GM12873 (cell line): ENCODE results near the gene CXXC4.

Experiments used
- TF ChIP-seq, protein P1 (sequence below): IDR thresholded peaks from 2 replicates; pipeline ENCODE4 v1.5.1; 2012; ENCODE audit warnings: low read depth, mild to moderate bottlenecking, moderate library complexity, low read length, control low read depth; ENCODE audit not compliant: insufficient read depth; ENCODE audit errors: missing control alignments

CXXC4 gene

DNA sequence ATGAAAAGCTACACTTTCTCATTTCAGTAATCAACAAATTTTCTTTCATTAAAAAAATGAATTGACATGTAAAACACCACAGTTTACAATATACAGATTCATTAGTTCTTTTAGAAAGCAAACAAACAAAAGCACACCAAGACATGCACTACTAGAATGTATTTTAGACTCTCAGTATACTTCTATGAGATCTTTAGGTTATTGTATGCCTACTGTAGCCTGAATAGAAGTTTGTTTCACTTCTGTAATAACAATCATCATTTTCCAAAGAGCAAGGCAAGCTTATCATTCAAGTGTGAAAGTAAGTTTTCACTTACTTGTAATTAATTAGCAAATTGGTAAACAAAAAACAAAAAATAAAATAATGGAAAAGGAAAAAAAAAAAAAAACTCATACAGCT is 24.9 kb downstream of the CXXC4 start:
- TF ChIP-seq, protein P1, sequence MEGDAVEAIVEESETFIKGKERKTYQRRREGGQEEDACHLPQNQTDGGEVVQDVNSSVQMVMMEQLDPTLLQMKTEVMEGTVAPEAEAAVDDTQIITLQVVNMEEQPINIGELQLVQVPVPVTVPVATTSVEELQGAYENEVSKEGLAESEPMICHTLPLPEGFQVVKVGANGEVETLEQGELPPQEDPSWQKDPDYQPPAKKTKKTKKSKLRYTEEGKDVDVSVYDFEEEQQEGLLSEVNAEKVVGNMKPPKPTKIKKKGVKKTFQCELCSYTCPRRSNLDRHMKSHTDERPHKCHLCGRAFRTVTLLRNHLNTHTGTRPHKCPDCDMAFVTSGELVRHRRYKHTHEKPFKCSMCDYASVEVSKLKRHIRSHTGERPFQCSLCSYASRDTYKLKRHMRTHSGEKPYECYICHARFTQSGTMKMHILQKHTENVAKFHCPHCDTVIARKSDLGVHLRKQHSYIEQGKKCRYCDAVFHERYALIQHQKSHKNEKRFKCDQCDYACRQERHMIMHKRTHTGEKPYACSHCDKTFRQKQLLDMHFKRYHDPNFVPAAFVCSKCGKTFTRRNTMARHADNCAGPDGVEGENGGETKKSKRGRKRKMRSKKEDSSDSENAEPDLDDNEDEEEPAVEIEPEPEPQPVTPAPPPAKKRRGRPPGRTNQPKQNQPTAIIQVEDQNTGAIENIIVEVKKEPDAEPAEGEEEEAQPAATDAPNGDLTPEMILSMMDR: no peak

DNA sequence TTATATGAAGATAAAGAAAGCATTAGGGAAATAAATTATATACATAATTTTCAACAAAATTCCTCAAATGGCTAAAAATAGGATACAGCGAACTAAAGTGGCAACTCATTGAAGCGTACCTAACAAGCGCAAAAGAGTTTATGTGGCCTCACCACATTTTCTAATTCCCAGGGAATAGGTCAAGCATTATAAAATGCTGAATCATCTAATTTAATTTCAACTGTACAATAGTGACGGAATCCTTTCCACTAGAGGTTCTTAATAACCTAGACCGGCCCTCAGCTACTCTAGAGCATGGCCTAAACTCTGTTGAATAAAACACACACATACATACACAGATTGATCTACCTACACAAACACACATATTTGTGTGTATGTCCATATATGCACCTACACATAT is 29.1 kb downstream of the CXXC4 start:
- TF ChIP-seq, protein P1: no peak

DNA sequence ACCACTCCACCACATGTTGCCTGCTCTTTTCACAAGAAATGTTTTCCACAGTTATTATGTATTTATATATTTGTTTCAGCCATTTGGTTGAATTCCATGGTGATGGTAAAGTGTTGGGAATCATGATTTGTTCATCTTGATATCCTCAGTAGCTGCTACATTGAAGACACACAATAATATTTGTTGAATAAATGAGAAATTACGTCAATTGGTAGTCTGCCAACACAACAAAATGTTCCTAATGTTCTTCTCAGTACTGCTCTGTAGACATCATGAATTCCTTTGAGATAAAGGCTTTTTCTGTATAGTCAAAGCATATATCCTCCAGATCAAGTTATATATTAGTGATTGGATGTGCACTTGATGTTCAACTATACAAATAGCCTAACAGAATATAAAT is 29.5 kb downstream of the CXXC4 start:
- TF ChIP-seq, protein P1: no peak

DNA sequence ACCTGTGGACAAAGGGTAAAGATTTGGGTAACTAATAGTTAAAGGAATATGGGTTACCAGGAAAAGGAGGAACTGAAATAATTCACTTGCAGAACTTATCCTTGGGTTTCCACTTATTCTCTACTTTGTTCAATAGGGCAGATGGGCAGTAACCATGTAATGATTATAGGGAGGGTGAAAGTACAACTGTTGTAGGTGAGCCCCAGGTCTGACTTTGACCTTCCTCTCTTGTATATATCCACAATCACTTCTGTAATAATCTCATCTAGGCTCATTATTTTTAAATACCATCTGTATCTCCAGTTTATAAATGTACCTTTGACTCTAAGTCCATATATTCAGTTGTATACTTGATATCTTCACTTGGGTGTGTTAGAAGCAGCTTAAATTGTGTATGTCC is 32.1 kb downstream of the CXXC4 start:
- TF ChIP-seq, protein P1: no peak

DNA sequence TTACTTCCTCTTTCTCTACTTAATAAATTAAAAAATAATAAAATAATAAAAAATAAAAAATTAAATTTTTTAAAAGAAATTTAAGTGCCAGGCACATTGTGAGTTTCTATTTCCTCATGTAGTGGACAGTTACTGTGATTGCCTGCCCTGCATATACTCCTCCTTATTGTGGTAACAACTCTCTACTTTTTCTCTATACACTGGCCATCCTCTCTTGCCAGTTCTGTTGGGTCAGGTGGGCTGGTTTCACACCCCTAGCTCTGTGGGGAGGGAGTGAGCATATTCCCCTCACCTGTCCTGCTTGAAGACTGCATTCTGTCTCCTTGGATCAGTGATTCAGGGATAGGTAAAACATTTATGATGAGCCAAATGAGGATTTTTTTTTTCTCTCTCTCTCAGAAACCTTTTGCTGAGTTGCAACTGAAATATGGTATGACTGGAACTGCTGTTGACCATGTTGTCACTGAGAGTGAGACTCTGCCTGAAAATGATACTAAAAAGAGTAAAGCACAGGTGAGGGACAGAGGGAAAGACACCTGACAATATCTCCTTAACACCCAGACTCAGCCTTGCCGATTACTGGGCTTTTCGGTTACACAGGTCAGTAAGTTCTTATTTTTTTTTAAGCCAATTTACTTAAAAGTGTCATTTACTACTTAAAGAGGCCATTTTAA is 37.2 kb downstream of the CXXC4 start:
- TF ChIP-seq, protein P1: no peak

DNA sequence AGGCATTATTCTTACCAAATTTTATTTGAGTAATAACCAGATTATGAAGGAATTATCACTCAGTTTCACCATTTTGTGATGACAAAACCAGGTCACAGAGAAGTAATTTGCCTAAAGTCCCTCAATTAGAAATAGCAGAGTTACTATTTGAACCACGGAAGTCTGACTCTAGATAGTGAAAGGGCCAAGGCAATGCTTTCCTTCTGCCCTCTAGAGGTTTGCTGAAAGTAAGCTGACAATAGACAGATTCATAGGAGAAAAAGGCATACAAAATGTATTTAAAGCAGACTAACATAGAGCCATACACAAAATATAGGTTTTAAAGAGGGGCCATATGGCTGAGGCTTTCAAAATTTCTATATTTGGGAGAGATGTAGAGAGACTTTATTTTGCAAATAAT is 43.1 kb downstream of the CXXC4 start:
- TF ChIP-seq, protein P1: peak; percentile 41

DNA sequence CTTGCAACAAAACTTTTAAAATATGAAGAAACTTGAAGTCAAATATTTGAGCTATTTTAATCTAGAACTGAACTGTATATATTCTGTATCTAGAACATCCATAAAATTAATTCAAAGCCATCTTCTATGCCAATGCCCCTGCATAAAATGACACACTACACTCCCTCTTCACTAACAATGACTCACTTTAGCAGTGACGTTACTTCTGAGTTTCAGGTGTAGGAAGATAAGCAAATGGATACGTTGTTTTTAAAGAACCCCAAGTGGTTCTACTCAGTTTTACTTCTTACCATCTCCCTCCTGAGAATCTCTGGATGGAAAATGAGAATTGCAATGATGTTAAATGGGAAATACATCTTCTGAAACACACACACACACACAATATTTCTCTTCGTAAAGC is 45.2 kb downstream of the CXXC4 start:
- TF ChIP-seq, protein P1: no peak

DNA sequence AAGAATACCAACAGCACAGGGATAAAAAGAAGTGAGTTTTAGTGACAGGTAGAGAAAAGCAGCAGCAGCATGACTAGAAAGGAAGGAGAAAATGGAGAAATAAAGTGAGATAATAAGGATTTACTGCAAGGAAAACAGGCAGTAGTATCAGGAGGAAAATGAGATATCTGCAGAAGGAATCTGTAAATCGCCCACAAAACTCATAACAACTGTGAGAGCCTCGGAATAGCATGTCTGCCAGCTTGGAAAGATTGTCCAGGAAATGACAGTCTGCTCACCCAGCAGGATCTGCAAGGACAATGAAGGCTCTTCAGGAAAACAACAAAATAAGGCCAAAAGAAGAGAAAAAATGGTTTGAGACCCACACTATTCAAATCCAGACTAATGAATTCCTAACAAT is 47.4 kb downstream of the CXXC4 start:
- TF ChIP-seq, protein P1: no peak
